GM12874 (cell line): ENCODE measurements around the gene C11orf24.
A peak's percentile ranks its signal among the peaks of the same experiment; 100 is the strongest.

Source experiments
- TF ChIP-seq, protein P1 (sequence below): IDR thresholded peaks from 2 replicates; pipeline ENCODE4 v1.5.1; 2011; ENCODE audit warnings: low read depth, mild to moderate bottlenecking, control low read depth, low read length, moderate library complexity; ENCODE audit not compliant: insufficient read depth

The C11orf24 gene

DNA sequence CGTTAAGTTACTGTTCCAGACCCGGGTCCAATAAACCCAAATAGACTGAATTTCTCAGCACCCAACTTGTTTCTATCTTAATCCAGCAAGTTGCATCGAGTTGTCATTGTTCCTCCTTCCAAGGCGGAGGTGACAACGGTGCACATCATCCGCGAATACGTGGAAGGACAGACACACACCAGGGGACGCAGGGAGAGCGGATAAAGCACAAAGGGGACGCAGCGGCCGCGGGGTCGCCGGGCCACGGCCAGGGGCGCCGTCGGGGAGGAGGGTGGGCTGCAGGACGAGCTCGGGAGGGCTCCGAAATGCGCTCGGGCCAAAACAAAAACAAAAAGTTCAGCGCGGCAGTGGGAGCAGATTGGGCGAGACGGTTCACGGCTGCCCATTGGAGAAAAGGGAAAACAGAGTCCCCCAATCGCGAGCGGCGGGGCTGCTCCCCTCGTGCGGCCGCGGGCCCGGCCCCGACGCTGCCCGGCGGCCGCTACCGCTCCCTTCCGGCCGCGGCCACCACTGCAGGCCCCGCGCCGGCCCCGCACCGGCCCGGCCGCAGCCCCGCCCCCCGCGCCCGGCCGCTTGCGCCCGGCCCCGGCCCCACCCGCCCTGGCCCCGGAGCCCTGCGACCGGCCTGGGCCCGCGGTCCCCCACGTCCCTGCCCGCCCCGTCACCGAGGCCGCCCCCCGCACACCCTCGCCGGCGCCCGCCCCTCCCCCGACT, 59.2 kb downstream of the C11orf24 start:
- TF ChIP-seq, protein P1, sequence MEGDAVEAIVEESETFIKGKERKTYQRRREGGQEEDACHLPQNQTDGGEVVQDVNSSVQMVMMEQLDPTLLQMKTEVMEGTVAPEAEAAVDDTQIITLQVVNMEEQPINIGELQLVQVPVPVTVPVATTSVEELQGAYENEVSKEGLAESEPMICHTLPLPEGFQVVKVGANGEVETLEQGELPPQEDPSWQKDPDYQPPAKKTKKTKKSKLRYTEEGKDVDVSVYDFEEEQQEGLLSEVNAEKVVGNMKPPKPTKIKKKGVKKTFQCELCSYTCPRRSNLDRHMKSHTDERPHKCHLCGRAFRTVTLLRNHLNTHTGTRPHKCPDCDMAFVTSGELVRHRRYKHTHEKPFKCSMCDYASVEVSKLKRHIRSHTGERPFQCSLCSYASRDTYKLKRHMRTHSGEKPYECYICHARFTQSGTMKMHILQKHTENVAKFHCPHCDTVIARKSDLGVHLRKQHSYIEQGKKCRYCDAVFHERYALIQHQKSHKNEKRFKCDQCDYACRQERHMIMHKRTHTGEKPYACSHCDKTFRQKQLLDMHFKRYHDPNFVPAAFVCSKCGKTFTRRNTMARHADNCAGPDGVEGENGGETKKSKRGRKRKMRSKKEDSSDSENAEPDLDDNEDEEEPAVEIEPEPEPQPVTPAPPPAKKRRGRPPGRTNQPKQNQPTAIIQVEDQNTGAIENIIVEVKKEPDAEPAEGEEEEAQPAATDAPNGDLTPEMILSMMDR = peak; percentile 46

- TF ChIP-seq, protein P1 = no peak
Observed at GRCh38 chr11:68211546-68211945, 60.2 kb downstream of the C11orf24 start.
